DMS79 treated with DMSO at 0.1 percent for 48 hours (cell line): Measurements from ENCODE around the gene COL2A1.
A peak's percentile ranks its signal among the peaks of the same experiment; 100 is the strongest.
"Not testable (repeated sequence)": the region's sequence is repeated elsewhere in the genome, so short reads cannot be mapped to it uniquely, and the experiment has no call there.

Source experiments
- DNase-seq: peaks from one replicate; lab custom pipeline; 2025; lab: John Stamatoyannopoulos, UW

The COL2A1 gene

GRCh38 chr12:47975036-47975620, 29.1 kb downstream of the COL2A1 start:
- DNase-seq = no peak

GRCh38 chr12:47973870-47974269, 30.4 kb downstream of the COL2A1 start:
- no peak for DNase-seq

GRCh38 chr12:47972895-47973294, 31.4 kb downstream of the COL2A1 start:
- DNase-seq = no peak

GRCh38 chr12:47970843-47971242, 33.4 kb downstream of the COL2A1 start:
- DNase-seq = no peak

- DNase-seq = no peak
These were observed 34.4 kb downstream of the COL2A1 start for GRCh38 chr12:47969845-47970244.

GRCh38 chr12:47967461-47968321, 36.6 kb downstream of the COL2A1 start:
- DNase-seq = no peak

- no peak for DNase-seq
These were observed 38.7 kb downstream of the COL2A1 start for GRCh38 chr12:47965581-47965980.

GRCh38 chr12:47964106-47964728, 40.1 kb downstream of the COL2A1 start:
- DNase-seq = peak; percentile 18

GRCh38 chr12:47963340-47964040, 40.8 kb downstream of the COL2A1 start, which contains the start of gene TMEM106C:
TSS of gene TMEM106C (plus strand) at chr12:47963596. CDS start at chr12:47964237, 641 bp downstream.
- peak; percentile 92 for DNase-seq

- no peak for DNase-seq
These were observed 42.1 kb downstream of the COL2A1 start for GRCh38 chr12:47962198-47962597.

GRCh38 chr12:47957671-47958070, 46.6 kb downstream of the COL2A1 start:
- not testable (repeated sequence) for DNase-seq

GRCh38 chr12:47955059-47955458, 49.2 kb downstream of the COL2A1 start:
- no peak for DNase-seq

GRCh38 chr12:47954467-47955045, 49.7 kb downstream of the COL2A1 start:
- no peak for DNase-seq

GRCh38 chr12:47954058-47954457, 50.2 kb downstream of the COL2A1 start:
- no peak for DNase-seq

- no peak for DNase-seq
These were observed 53.3 kb downstream of the COL2A1 start for GRCh38 chr12:47950856-47951468.

GRCh38 chr12:47949441-47950341, 54.6 kb downstream of the COL2A1 start:
- DNase-seq = peak; percentile 66

- no peak for DNase-seq
These were observed 56.9 kb downstream of the COL2A1 start for GRCh38 chr12:47947341-47947740.

- DNase-seq = no peak
These were observed 57.6 kb downstream of the COL2A1 start for GRCh38 chr12:47946413-47947323.

GRCh38 chr12:47945341-47945728, 58.9 kb downstream of the COL2A1 start:
- DNase-seq = no peak
